Activated T-helper 17 cell treated with anti-CD3 and anti-CD28 coated beads, Interleukin-2, amount 50 U/mL, for 72 hours (primary cell): ENCODE data around the gene DROSHA. TPM values are rescaled to one million over a fixed set of nuclear protein-coding genes. Genes with fewer than 3 reads are reported as not detected.
A peak's percentile ranks its signal among the peaks of the same experiment; 100 is the strongest.
"Not testable (repeated sequence)": the region's sequence is repeated elsewhere in the genome, so short reads cannot be mapped to it uniquely, and the experiment has no call there.

Experiments
- ATAC-seq: fragments of 150-1000 bp; cut with Tn5 transposase; replicated peaks from 2 replicates; pipeline ENCODE4 v1.10.0; 2021; ENCODE audit warnings: mild to moderate bottlenecking, moderate library complexity
- H3K27ac Mint-ChIP-seq: one replicate; pipeline ENCODE4 v1.8.0; 2022; ENCODE audit warnings: mixed read lengths
- H3K27me3 Mint-ChIP-seq: one replicate; pipeline ENCODE4 v1.8.0; 2022; ENCODE audit warnings: mixed read lengths
- H3K36me3 Mint-ChIP-seq: one replicate; pipeline ENCODE4 v1.8.0; 2022; ENCODE audit warnings: low read depth, mild to moderate bottlenecking, mixed read lengths
- H3K4me1 Mint-ChIP-seq: one replicate; pipeline ENCODE4 v1.8.0; 2022; ENCODE audit warnings: mixed read lengths
- H3K4me3 Mint-ChIP-seq: one replicate; pipeline ENCODE4 v1.8.0; 2022; ENCODE audit warnings: mild to moderate bottlenecking, mixed read lengths
- H3K9me3 Mint-ChIP-seq: one replicate; pipeline ENCODE4 v1.8.0; 2022; ENCODE audit warnings: mixed read lengths
- total RNA-seq, 2 donors: library from RNA; stranded (reverse); gene quantifications; one replicate each; pipeline ENCODE4 v1.2.3, GENCODE V29; 2022

Gene DROSHA, protein sequence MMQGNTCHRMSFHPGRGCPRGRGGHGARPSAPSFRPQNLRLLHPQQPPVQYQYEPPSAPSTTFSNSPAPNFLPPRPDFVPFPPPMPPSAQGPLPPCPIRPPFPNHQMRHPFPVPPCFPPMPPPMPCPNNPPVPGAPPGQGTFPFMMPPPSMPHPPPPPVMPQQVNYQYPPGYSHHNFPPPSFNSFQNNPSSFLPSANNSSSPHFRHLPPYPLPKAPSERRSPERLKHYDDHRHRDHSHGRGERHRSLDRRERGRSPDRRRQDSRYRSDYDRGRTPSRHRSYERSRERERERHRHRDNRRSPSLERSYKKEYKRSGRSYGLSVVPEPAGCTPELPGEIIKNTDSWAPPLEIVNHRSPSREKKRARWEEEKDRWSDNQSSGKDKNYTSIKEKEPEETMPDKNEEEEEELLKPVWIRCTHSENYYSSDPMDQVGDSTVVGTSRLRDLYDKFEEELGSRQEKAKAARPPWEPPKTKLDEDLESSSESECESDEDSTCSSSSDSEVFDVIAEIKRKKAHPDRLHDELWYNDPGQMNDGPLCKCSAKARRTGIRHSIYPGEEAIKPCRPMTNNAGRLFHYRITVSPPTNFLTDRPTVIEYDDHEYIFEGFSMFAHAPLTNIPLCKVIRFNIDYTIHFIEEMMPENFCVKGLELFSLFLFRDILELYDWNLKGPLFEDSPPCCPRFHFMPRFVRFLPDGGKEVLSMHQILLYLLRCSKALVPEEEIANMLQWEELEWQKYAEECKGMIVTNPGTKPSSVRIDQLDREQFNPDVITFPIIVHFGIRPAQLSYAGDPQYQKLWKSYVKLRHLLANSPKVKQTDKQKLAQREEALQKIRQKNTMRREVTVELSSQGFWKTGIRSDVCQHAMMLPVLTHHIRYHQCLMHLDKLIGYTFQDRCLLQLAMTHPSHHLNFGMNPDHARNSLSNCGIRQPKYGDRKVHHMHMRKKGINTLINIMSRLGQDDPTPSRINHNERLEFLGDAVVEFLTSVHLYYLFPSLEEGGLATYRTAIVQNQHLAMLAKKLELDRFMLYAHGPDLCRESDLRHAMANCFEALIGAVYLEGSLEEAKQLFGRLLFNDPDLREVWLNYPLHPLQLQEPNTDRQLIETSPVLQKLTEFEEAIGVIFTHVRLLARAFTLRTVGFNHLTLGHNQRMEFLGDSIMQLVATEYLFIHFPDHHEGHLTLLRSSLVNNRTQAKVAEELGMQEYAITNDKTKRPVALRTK (N-terminal part only)
- total RNA-seq, result 10 to 100 TPM; 56.6 to 81.0 TPM

DNA sequence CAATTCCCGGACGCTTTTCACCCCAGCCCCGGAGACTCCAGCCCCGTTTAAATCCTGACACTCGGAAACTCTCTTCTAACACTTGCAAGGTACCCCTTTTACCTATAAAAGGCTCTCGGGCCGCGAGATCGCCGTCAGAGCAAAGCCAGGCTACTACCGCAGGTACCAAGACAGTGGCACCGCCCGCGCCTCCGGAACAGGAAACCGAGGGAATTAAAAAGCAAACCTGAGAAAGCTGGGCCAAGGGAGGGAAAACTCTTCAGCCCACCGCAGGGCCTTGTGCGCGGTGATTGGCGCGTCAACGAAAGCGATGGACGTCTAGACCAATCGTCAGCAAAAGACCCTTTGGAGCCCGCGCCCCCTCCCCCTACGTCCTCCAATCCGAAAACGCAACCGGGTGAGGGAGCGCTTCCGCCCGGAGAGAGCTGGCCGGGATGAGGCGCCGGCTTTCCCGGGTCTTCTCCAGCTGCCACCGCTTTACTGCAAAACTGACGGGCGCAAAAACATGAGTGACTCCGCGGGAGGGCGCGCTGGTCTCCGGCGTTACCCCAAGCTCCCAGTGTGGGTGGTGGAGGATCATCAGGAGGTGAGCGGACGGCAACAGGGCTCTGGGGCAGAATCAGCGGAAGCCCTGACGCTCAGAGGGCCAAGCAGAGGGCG is at the start of gene DROSHA, which contains the start of gene C5orf22:
TSS of gene DROSHA (minus strand) at position 206 of the 660 bp plus-strand sequence. CDS start 3,034 bp downstream, outside the sequence.
TSS of gene C5orf22 (plus strand) at position 414 of the 660 bp plus-strand sequence. CDS start at position 506, 92 bp downstream.
- ATAC-seq, result peak; percentile 98
- Mint-ChIP-seq H3K9me3 (no peaks in the 10 kb centered on the region), H3K36me3 (peaks cover 86% of the 10 kb centered on the region), H3K4me3 (peak within 1 kb of the TSS; percentile 100), H3K4me1 (peaks cover 29% of the 10 kb centered on the region), H3K27ac (peak within 1 kb of the TSS; percentile 97), H3K27me3 (no peaks in the 10 kb centered on the region)

DNA sequence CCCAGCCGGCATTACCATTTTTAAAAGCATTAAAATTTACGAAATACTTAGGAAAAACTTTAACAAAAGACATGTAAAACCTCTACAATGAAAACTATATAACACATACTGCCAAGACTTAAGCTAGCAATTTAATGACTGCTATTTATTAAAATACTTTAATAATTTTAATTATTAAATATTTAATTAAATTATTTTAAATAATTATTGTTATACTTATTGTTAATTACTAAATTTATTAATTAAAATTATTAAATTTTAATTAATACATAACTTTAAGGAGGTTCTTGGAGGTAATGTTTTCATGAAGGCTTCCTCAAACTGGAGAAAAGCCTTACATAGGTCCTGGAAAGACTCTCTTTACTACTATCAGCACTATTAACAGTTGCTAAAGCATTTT is 47.7 kb upstream of the DROSHA start:
- H3K4me3 Mint-ChIP-seq, result no peak overlapping the region
- H3K4me1 Mint-ChIP-seq, result no peaks in the 10 kb centered on the region
- H3K27ac Mint-ChIP-seq, result no peak overlapping the region
- no peaks in the 10 kb centered on the region for H3K36me3 Mint-ChIP-seq
- H3K9me3 Mint-ChIP-seq, result no peaks in the 10 kb centered on the region
- no peak for ATAC-seq
- peaks cover 24% of the 10 kb centered on the region for H3K27me3 Mint-ChIP-seq

DNA sequence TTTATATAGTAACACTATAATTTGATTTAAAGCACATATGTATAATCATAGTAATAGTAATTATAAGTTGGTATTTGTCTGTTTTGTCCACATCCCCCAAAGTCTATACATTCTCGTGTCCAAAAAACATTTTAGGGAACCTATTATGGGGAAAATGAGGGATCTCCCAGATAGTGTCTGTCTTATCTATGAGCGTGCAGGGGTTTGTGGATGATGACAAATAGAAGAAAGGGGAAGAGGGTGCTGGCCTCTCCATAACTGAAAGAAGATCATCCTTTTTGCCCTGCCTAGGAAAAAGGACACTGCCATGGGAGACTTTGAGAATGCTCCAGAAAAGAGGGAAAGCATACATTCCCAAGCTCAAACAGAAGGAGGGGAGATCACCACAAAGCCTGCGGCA is 45.5 kb upstream of the DROSHA start:
- no peak for ATAC-seq
- no peaks in the 10 kb centered on the region for H3K4me1 Mint-ChIP-seq
- peaks cover 19% of the 10 kb centered on the region for H3K27me3 Mint-ChIP-seq
- H3K27ac Mint-ChIP-seq, result no peak overlapping the region
- H3K9me3 Mint-ChIP-seq, result no peaks in the 10 kb centered on the region
- no peaks in the 10 kb centered on the region for H3K36me3 Mint-ChIP-seq
- H3K4me3 Mint-ChIP-seq, result no peak overlapping the region

DNA sequence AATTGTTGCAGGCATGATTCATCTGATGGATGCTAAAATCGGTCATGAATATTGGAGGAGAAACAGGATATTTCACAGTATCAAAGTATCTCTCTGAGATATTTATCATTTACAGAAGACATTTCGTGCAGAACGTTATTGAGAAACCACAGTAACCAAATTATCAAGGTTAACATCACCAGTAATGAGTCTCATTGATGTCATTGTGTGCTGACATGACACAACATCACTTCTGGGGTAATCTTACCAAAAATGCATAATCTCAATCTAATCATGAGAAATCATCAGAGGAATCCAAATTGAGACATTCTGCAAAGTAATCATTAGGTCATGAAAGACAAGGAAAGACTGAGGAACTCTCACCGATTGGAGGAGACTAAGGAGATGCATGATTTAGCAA is 42.9 kb upstream of the DROSHA start:
- no peaks in the 10 kb centered on the region for H3K4me1 Mint-ChIP-seq
- no peak for ATAC-seq
- H3K27ac Mint-ChIP-seq, result no peak overlapping the region
- peaks cover 16% of the 10 kb centered on the region for H3K27me3 Mint-ChIP-seq
- no peaks in the 10 kb centered on the region for H3K9me3 Mint-ChIP-seq
- H3K36me3 Mint-ChIP-seq, result no peaks in the 10 kb centered on the region
- H3K4me3 Mint-ChIP-seq, result no peak overlapping the region

DNA sequence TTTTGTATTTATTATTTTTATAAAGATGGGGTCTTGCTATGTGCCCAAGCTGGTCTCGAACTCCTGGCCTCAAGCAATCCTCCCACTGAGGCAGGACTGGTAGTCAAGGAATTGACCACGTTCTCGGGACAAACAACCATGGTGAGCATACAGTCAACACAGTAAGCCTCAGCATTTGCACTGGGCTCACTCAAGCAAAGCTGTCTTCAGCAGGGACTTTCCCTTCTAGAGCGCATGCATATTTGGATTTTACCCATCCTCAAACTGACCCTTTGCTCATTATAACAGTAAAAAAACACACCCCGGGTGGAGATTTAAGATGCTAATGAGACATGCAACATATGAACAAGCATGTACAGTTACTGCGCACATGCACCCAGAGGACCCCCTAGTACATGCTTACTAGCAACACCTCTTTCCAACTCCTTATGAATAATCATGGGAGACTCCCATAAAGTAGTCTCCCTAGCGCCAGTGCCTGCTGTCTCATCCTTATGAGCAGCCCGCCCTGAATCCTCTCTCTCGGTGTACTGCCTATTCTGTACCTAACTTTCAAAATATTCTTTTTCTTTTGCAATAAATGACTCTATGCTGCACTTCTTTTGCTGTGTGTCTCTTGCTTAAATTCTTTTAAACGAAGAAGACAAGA is 41.7 kb upstream of the DROSHA start:
- peaks cover 16% of the 10 kb centered on the region for H3K27me3 Mint-ChIP-seq
- no peak for ATAC-seq
- H3K36me3 Mint-ChIP-seq, result no peaks in the 10 kb centered on the region
- H3K27ac Mint-ChIP-seq, result no peak overlapping the region
- H3K4me3 Mint-ChIP-seq, result no peak overlapping the region
- no peaks in the 10 kb centered on the region for H3K9me3 Mint-ChIP-seq
- no peaks in the 10 kb centered on the region for H3K4me1 Mint-ChIP-seq

DNA sequence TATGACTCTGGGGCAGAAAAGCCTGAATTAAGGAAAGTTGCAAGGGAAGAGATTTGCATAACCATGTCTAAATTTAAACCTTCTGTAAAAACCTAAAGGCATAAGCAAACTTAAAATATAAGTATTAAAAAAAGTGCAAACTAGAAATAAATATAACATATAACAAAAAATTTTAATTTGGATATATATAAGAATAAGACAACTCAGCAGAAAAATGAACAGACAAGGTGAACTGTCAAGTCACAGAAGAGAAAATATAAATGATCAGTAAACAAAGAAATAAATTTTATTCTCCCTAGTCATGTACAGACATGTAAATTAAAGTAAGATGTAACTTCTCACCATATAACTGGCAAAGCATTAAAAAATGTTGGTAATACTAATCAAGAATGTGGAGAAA is 37.2 kb upstream of the DROSHA start:
- no peak overlapping the region for H3K4me3 Mint-ChIP-seq
- no peaks in the 10 kb centered on the region for H3K27me3 Mint-ChIP-seq
- no peaks in the 10 kb centered on the region for H3K36me3 Mint-ChIP-seq
- no peak overlapping the region for H3K27ac Mint-ChIP-seq
- H3K9me3 Mint-ChIP-seq, result peaks cover 6% of the 10 kb centered on the region
- no peaks in the 10 kb centered on the region for H3K4me1 Mint-ChIP-seq
- no peak for ATAC-seq

DNA sequence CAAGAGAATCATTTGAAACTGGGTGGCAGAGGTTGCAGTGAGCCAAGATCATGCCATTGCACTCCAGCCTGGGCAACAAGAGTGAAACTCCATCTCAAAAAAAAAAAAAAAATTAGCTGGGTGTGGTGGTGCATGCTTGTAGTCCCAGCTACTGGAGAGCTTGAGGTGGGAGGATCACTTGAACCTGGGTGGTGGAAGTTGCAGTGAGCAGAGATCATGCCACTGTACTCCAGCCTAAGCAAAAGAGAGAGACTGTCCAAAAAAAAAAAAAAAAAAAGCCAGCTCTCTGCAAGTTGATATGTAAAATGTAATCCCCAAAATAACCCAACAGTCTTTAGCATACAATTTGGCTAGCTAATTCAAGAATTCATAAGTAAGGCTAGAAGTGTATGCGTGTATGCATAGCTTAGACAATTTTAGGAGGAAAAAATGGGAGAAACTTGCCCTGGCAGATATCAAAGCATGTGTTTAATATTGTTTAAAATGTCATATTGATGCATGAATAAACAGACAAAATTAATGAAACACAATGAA is 36.5 kb upstream of the DROSHA start:
- H3K9me3 Mint-ChIP-seq, result peaks cover 6% of the 10 kb centered on the region
- H3K27ac Mint-ChIP-seq, result no peak overlapping the region
- ATAC-seq, result no peak
- no peaks in the 10 kb centered on the region for H3K27me3 Mint-ChIP-seq
- H3K4me1 Mint-ChIP-seq, result no peaks in the 10 kb centered on the region
- H3K36me3 Mint-ChIP-seq, result no peaks in the 10 kb centered on the region
- no peak overlapping the region for H3K4me3 Mint-ChIP-seq

DNA sequence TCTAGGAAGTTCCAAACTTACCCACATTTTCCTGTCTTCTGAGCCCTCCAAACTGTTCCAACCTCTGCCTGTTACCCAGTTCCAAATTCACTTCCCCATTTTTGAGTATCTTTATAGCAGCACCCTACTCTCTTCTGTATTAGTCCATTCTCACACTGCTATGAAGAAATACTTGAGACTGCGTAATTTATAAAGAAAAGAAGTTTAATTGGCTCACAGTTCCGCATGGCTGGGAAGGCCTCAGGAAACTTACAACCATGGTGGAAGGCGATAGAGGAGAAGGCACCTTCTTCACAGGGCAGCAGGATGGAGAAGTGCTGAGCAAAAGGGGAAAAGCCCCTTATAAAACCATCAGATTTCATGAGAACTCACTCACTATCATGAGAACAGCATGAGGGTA is 34.5 kb upstream of the DROSHA start:
- H3K36me3 Mint-ChIP-seq, result not testable (repeated sequence)

DNA sequence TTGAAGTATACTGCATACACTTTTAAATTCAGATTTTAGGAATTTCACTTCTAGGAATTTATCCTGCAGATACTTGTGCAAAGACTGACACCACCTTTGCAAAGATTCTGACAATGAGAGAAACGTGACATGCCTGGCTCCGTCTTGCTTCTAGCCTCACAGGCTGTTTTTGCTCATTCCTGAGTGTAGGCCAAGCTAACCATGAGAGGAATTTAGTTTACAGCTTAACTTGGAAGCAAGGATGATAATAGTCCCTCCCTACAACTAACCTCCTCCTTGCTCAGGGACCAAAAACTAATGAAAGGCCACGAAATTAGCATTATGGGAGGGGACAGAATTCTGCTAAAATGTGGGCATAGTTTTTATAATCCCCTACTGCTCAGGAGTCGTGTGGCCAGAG is 31.3 kb upstream of the DROSHA start:
- peaks cover 2% of the 10 kb centered on the region for H3K36me3 Mint-ChIP-seq
- no peaks in the 10 kb centered on the region for H3K4me1 Mint-ChIP-seq
- no peak for ATAC-seq
- no peak overlapping the region for H3K27ac Mint-ChIP-seq
- no peaks in the 10 kb centered on the region for H3K27me3 Mint-ChIP-seq
- peaks cover 6% of the 10 kb centered on the region for H3K9me3 Mint-ChIP-seq
- no peak overlapping the region for H3K4me3 Mint-ChIP-seq

More for the DNA sequence above, 34.5 kb upstream of the DROSHA start:
- ATAC-seq, H3K4me3 Mint-ChIP-seq, H3K9me3 Mint-ChIP-seq, H3K4me1 Mint-ChIP-seq, H3K27ac Mint-ChIP-seq, H3K27me3 Mint-ChIP-seq: not testable (repeated sequence)

DNA sequence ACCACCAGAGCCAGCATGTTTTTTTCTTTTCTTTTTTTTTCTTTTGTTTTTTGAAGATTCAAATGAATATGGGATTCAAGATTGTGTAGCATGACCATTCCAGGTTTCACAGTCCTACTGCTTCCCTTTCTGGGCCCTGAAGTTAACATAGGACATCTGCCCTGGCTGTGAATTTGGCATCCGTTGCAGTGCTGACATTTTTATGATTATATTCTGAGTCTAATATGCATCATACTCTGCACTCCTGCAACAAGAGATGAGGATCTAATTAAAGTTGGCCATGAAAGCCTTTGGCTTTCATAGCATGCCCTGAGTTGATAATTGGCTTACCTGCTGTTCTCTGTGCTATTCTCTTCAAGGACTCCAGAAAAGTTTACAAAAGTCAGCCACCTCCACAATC is 30.1 kb upstream of the DROSHA start:
- no peaks in the 10 kb centered on the region for H3K27me3 Mint-ChIP-seq
- ATAC-seq, result no peak
- no peak overlapping the region for H3K27ac Mint-ChIP-seq
- H3K36me3 Mint-ChIP-seq, result peaks cover 13% of the 10 kb centered on the region
- H3K9me3 Mint-ChIP-seq, result peaks cover 6% of the 10 kb centered on the region
- no peaks in the 10 kb centered on the region for H3K4me1 Mint-ChIP-seq
- no peak overlapping the region for H3K4me3 Mint-ChIP-seq

DNA sequence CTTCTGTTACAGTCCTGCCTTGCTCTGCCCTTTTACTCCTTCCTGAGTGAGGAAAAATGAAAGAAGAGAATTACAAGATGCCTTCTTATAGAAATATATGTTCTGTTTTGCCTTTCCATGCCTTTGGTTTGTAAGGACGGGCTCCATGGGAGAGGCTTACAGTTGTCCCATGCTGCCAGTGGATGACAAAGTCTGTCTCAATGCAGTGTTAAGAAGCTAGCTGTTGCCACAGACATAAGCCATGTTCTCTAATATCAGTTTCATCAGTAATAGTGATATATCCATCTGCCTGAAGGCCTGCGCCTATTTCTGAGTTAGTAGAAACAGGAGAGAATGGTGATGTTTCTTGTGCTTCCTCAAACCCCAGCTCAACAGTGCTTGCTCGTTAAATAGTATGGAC is 28.0 kb upstream of the DROSHA start:
- peaks cover 33% of the 10 kb centered on the region for H3K36me3 Mint-ChIP-seq
- ATAC-seq, result no peak
- no peaks in the 10 kb centered on the region for H3K9me3 Mint-ChIP-seq
- H3K27me3 Mint-ChIP-seq, result no peaks in the 10 kb centered on the region
- H3K27ac Mint-ChIP-seq, result no peak overlapping the region
- no peak overlapping the region for H3K4me3 Mint-ChIP-seq
- H3K4me1 Mint-ChIP-seq, result no peaks in the 10 kb centered on the region

DNA sequence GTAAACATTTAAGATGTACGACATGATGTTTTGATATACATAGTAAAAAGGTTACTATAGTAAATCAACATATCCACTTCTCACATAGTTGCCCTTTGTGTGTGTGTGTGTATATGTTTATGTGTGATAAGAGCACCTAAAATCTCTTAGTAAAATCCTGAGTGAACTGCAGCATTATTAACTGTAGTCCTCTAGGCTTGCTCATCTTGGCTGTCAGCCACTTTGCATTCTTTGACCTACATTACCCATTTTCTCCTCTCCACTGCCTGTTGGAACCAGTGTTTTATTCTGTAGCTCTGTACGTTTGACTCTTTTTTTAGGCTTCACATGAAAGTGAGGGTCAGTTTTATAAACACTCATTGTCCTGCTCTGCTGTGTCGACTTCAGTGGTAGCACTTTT is 24.6 kb upstream of the DROSHA start:
- Mint-ChIP-seq H3K4me1 (no peaks in the 10 kb centered on the region), H3K9me3 (no peaks in the 10 kb centered on the region), H3K4me3 (no peak overlapping the region), H3K36me3 (peaks cover 68% of the 10 kb centered on the region), H3K27ac (no peak overlapping the region), H3K27me3 (no peaks in the 10 kb centered on the region)
- ATAC-seq, result no peak

DNA sequence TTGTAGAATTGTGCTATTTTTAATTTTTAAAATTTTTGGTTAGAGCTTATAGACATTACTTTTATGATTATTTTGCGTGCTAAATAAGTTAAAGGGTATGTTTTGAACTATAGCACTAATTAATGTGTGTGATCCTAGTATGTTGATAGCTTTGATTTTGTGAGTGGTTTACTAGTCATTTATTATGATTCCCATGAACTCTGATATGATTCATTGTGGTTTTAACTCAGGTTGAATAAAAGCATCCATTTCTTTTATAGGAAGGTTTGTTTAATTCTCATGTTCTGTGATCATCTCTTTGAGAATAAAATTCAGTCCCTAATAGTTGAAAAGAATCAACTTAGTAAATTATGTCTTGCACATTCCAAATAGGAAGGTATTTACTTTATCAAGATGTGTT is 22.7 kb upstream of the DROSHA start:
- Mint-ChIP-seq H3K27me3 (no peaks in the 10 kb centered on the region), H3K9me3 (no peaks in the 10 kb centered on the region), H3K4me3 (no peak overlapping the region), H3K27ac (no peak overlapping the region), H3K4me1 (no peaks in the 10 kb centered on the region), H3K36me3 (peaks cover 87% of the 10 kb centered on the region)
- ATAC-seq, result no peak
